ENCODE data around the gene TAAR9. TPM values are rescaled to one million over a fixed set of nuclear protein-coding genes. Genes with fewer than 3 reads are reported as not detected.

The TAAR9 gene
- total and polyA plus RNA-seq, 10 donors = not detected

DNA sequence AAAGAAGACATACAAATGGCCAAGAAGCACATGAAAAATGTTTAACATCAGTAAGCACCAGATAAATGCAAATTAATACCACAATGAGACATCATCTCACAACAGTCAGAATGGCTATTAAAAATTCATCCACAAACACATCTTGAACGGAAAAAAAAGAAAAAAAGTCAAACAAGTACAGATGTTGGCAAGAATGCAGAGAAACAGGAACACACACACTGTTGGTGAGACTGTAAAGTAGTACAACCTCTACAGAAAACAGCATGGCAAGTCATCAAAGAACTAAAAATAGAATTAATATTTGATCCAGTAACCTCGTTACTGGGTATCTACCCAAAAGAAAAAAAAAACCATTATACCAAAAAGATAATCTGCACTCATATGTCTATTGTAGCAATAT lies 31.6 kb upstream of the TAAR9 start:
- WGBS, 5 donors = 58 to 72% (median 67%) methylated on average over 2 of the region's 2 CpGs
- DNase-seq = no peak
- H3K36me3 ChIP-seq = peaks cover 0 to 57% (median 18%) of the 10 kb centered on the region in 6 donors
- H3K9me3 ChIP-seq = no peaks in the 10 kb centered on the region
- intact Hi-C loops (cut with DNase I; ENCODE audit: low total_unique reads) = no loop called here
- no peak for TF ChIP-seq POLR2A (IDR thresholded peaks at IDR 0.05)
- no peak for TF ChIP-seq POLR2AphosphoS5 (IDR thresholded peaks at IDR 0.05)
- TF ChIP-seq, protein P1, sequence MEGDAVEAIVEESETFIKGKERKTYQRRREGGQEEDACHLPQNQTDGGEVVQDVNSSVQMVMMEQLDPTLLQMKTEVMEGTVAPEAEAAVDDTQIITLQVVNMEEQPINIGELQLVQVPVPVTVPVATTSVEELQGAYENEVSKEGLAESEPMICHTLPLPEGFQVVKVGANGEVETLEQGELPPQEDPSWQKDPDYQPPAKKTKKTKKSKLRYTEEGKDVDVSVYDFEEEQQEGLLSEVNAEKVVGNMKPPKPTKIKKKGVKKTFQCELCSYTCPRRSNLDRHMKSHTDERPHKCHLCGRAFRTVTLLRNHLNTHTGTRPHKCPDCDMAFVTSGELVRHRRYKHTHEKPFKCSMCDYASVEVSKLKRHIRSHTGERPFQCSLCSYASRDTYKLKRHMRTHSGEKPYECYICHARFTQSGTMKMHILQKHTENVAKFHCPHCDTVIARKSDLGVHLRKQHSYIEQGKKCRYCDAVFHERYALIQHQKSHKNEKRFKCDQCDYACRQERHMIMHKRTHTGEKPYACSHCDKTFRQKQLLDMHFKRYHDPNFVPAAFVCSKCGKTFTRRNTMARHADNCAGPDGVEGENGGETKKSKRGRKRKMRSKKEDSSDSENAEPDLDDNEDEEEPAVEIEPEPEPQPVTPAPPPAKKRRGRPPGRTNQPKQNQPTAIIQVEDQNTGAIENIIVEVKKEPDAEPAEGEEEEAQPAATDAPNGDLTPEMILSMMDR (IDR thresholded peaks at IDR 0.05 in 8 of 11, conservative IDR thresholded peaks at IDR 0.05 in 3 of 11) = no peak
- peaks cover 27 to 97% (median 83%) of the 10 kb centered on the region in 6 donors for H3K4me1 ChIP-seq
- no peak overlapping the region for H3K4me3 ChIP-seq
- H3K27ac ChIP-seq = peak overlapping the region in 1 of 8 donors; percentile 12
- no peaks in the 10 kb centered on the region for H3K27me3 ChIP-seq (replicated peaks in 1 of 7)

DNA sequence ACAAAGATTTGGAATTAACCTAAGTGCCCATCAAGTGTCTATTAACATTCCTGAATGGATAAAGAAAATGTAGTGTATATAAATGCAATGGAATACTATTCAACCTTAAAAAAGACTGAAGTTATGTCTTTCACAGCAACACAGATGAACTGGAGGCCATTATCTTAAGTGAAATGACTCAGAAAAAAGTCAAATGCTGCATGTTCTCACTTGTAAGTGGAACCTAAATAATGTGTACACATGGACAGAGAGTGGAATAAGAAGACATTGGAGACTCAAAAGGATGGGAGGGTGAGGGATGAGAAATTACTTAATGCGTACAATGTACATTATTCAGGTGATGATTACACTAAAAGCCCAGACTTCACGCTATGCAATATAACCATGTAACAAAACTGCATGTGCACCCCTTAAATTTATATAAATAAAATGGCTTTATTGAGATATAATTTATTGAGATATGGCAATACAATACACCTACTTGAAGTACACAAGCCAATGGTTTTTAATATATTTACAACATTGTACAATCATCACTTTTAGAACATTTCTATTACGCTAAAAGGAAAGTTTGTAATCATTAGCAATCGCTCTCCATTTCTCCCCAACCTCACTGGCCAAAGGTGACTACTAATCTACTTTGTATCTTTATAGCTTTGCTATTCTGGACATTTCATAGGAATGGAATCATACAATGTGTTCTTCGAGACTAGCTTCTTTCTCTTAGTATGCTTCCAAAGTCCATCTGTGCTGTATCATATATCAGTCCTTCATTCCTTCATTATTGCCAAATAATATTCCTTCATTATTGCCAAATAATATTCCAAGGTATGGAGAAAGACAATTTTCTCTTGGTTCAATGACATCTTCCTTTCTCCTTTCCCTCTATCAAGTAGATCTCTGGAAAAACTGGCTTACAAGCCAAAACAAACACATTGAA lies 30.9 kb upstream of the TAAR9 start:
- Histone ChIP-seq H3K9me3 (no peaks in the 10 kb centered on the region), H3K27me3 (replicated peaks in 1 of 7) (no peaks in the 10 kb centered on the region), H3K4me3 (no peak overlapping the region), H3K27ac (peak overlapping the region in 1 of 8 donors; percentile 12), H3K4me1 (peaks cover 24 to 97% (median 83%) of the 10 kb centered on the region in 6 donors), H3K36me3 (peaks cover 0 to 50% (median 13%) of the 10 kb centered on the region in 6 donors)
- DNase-seq = no peak
- TF ChIP-seq, protein P1 (IDR thresholded peaks at IDR 0.05 in 8 of 11, conservative IDR thresholded peaks at IDR 0.05 in 3 of 11) = no peak
- no peak for TF ChIP-seq POLR2AphosphoS5 (IDR thresholded peaks at IDR 0.05)
- TF ChIP-seq POLR2A (IDR thresholded peaks at IDR 0.05) = no peak
- 95 to 98% (median 97%) methylated on average over 5 of the region's 5 CpGs for WGBS, 5 donors
- intact Hi-C loops (cut with DNase I; ENCODE audit: low total_unique reads) = no loop called here

DNA sequence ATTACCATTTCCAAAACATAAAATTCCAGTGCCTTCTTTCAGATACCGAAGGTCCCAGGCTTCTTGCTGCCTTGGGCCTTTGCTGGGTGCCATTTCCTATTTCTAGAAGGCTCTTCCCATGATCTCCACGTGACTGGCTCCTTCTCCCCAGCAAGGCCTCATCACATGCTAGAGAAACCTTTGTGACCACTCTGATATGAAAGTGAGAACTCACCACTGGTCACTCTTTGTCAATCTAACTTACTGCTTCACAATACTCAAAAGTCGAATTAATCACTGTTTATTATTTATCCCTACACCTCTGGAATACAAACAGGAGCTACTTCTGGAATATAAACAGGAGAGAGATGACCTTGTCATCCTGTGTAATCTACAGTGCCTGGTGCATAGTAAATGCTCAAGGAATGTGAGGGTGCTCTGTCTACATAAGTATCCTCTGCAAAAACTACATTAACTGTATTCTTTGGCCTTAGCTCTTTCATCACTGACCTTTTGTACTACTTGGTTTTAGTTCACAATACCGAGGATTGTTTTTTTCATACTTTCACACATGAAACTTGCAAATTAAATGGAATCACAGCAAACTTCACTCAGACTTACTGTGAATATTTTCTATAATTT lies 26.8 kb upstream of the TAAR9 start:
- TF ChIP-seq POLR2A (IDR thresholded peaks at IDR 0.05) (no peak), POLR2AphosphoS5 (IDR thresholded peaks at IDR 0.05) (peak in 1 of 3 donors; percentile 20)
- TF ChIP-seq, protein P1 (IDR thresholded peaks at IDR 0.05 in 8 of 11, conservative IDR thresholded peaks at IDR 0.05 in 3 of 11) = no peak
- Histone ChIP-seq H3K36me3 (peaks cover 0 to 28% (median 0%) of the 10 kb centered on the region in 6 donors), H3K27ac (peak overlapping the region in 7 of 8 donors; percentile 88 to 99 (median 95)), H3K4me1 (peaks cover 16 to 77% (median 67%) of the 10 kb centered on the region in 6 donors), H3K9me3 (no peaks in the 10 kb centered on the region), H3K4me3 (peak overlapping the region; percentile 77 to 100 (median 94)), H3K27me3 (replicated peaks in 1 of 7) (no peaks in the 10 kb centered on the region)
- DNase-seq = no peak
- intact Hi-C loops (cut with DNase I; ENCODE audit: low total_unique reads) = no loop called here
- 39 to 50% (median 47%) methylated on average over 4 of the region's 4 CpGs for WGBS, 5 donors

DNA sequence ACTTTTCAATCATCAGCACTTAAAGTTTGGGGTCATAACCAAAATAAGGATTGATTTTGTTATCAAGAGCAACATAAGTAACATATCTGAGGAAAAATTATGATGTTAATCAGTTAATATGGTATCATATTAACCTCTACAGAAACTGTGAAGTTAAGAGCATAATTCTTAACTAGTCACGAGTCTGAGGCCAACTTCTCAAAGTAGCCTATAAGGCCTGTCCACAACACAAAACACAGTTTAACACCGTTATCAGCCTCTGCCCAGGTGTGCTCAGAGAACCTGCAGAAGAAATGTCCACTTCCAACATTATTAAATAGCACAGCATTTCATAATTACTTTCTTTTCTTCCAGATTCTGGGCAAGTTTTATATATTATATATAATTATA lies 26.3 kb upstream of the TAAR9 start:
- Histone ChIP-seq H3K27me3 (replicated peaks in 1 of 7) (no peaks in the 10 kb centered on the region), H3K9me3 (no peaks in the 10 kb centered on the region), H3K4me3 (peak overlapping the region; percentile 77 to 100 (median 94)), H3K27ac (peak overlapping the region; percentile 70 to 99 (median 94)), H3K4me1 (peaks cover 16 to 72% (median 62%) of the 10 kb centered on the region in 6 donors), H3K36me3 (peaks cover 0 to 27% (median 0%) of the 10 kb centered on the region in 6 donors)
- intact Hi-C loops (cut with DNase I; ENCODE audit: low total_unique reads) = no loop called here
- no peak for DNase-seq
- no peak for TF ChIP-seq POLR2A (IDR thresholded peaks at IDR 0.05)
- no peak for TF ChIP-seq POLR2AphosphoS5 (IDR thresholded peaks at IDR 0.05)
- TF ChIP-seq, protein P1 (IDR thresholded peaks at IDR 0.05 in 8 of 11, conservative IDR thresholded peaks at IDR 0.05 in 3 of 11) = no peak
- 17 to 28% (median 22%) methylated on average over 2 of the region's 2 CpGs for WGBS, 5 donors

Measured in spleen (tissue), 11 donors.